Measurements from ENCODE around the gene C12orf60. TPM values are rescaled to one million over a fixed set of nuclear protein-coding genes. Genes with fewer than 3 reads are reported as not detected.

The C12orf60 gene
- total RNA-seq, 4 donors from 2014 or later: 0.31 to 0.83 TPM; not detected in 2

- peak; percentile 98 to 99 for DNase-seq (ENCODE audit: low spot score in 2 of 2)
- Histone ChIP-seq H3K4me1 (peaks cover 35% of the 10 kb centered on the region), H3K9me3 (no peaks in the 10 kb centered on the region)
These were observed 29.2 kb upstream of the C12orf60 start for GRCh38 chr12:14774074-14774905.

GRCh38 chr12:14774906-14775635 lies 28.4 kb upstream of the C12orf60 start:
- H3K4me1 ChIP-seq: peaks cover 33% of the 10 kb centered on the region
- no peaks in the 10 kb centered on the region for H3K27me3 ChIP-seq
- peak overlapping the region; percentile 90 for H3K4me3 ChIP-seq
- no peaks in the 10 kb centered on the region for H3K36me3 ChIP-seq
- TF ChIP-seq POLR2AphosphoS5 (IDR thresholded peaks at IDR 0.05) (peak in 1 of 3 donors; percentile 12), CTCF (IDR thresholded peaks at IDR 0.05) (no peak), POLR2A (IDR thresholded peaks at IDR 0.05) (peak in 1 of 2 donors; percentile 45)
- no peaks in the 10 kb centered on the region for H3K9me3 ChIP-seq
- WGBS: 3% methylated on average over 31 of the region's 34 CpGs
- DNase-seq (ENCODE audit: low spot score in 2 of 2): peak; percentile 81
- peak overlapping the region; percentile 99 for H3K27ac ChIP-seq

More at GRCh38 chr12:14774074-14774905, 29.2 kb upstream of the C12orf60 start:
- H3K27me3 ChIP-seq: no peaks in the 10 kb centered on the region
- WGBS: under 1% methylated on average over 45 of the region's 67 CpGs
- no peaks in the 10 kb centered on the region for H3K36me3 ChIP-seq
- TF ChIP-seq POLR2AphosphoS5 (IDR thresholded peaks at IDR 0.05): peak; percentile 90 to 96 (median 96)
- TF ChIP-seq EP300 (IDR thresholded peaks at IDR 0.05): no peak
- no peak for TF ChIP-seq CTCF (IDR thresholded peaks at IDR 0.05)
- TF ChIP-seq POLR2A (IDR thresholded peaks at IDR 0.05): peak; percentile 91 to 97
- H3K4me3 ChIP-seq: peak overlapping the region; percentile 90
- H3K27ac ChIP-seq: peak overlapping the region; percentile 99

GRCh38 chr12:14775636-14775980 lies 27.9 kb upstream of the C12orf60 start:
- DNase-seq (ENCODE audit: low spot score in 2 of 2): no peak
- TF ChIP-seq POLR2AphosphoS5 (IDR thresholded peaks at IDR 0.05) (no peak), POLR2A (IDR thresholded peaks at IDR 0.05) (no peak), EP300 (IDR thresholded peaks at IDR 0.05) (no peak), CTCF (IDR thresholded peaks at IDR 0.05) (no peak)
- 18% methylated on average over 1 of the region's 1 CpG for WGBS
- Histone ChIP-seq H3K4me3 (peak overlapping the region; percentile 90), H3K27me3 (no peaks in the 10 kb centered on the region), H3K36me3 (no peaks in the 10 kb centered on the region), H3K27ac (peak overlapping the region; percentile 99), H3K4me1 (peaks cover 33% of the 10 kb centered on the region), H3K9me3 (no peaks in the 10 kb centered on the region)

GRCh38 chr12:14776236-14776961 lies 27.1 kb upstream of the C12orf60 start:
- Histone ChIP-seq H3K36me3 (no peaks in the 10 kb centered on the region), H3K4me1 (peaks cover 29% of the 10 kb centered on the region), H3K27me3 (no peaks in the 10 kb centered on the region), H3K9me3 (no peaks in the 10 kb centered on the region), H3K27ac (peak overlapping the region; percentile 99), H3K4me3 (peak overlapping the region; percentile 90)
- TF ChIP-seq CTCF (IDR thresholded peaks at IDR 0.05) (no peak), EP300 (IDR thresholded peaks at IDR 0.05) (no peak), POLR2A (IDR thresholded peaks at IDR 0.05) (no peak), POLR2AphosphoS5 (IDR thresholded peaks at IDR 0.05) (no peak)
- 77% methylated on average over 5 of the region's 5 CpGs for WGBS
- DNase-seq (ENCODE audit: low spot score in 2 of 2): no peak

All from suprapubic skin (tissue), 4 donors.